Measurements from ENCODE around the gene SYTL3. TPM values are rescaled to one million over a fixed set of nuclear protein-coding genes. Genes with fewer than 3 reads are reported as not detected.

Gene SYTL3
- total RNA-seq, 2 donors from 2014 or later = 0.58 to 0.79 TPM

- Mint-ChIP-seq H3K36me3 (ENCODE audit: low read depth) (no peaks in the 10 kb centered on the region), H3K4me3 (no peak overlapping the region), H3K27ac (peak overlapping the region; percentile 93), H3K9me3 (no peaks in the 10 kb centered on the region), H3K27me3 (ENCODE audit: insufficient read depth) (no peaks in the 10 kb centered on the region), H3K4me1 (peaks cover 34% of the 10 kb centered on the region)
- peak; percentile 69 for DNase-seq
- no peak overlapping the region for H3K4me3 ChIP-seq (ENCODE audit: low read length)
- H3K9ac ChIP-seq (ENCODE audit: extremely low read depth, low read length, poor library complexity, severe bottlenecking) = peak overlapping the region; percentile 26
- H3K36me3 ChIP-seq (ENCODE audit: control insufficient read depth, insufficient read depth, low read length) = no peaks in the 10 kb centered on the region
- 90 to 91% methylated on average over 11 to 13 of the region's 13 CpGs for WGBS, 2 experiments (ENCODE audit: insufficient coverage in 1 of 2, insufficient read length in 1 of 2)
- H3K27me3 ChIP-seq (ENCODE audit: control insufficient read depth, insufficient read depth, low read length, poor library complexity, severe bottlenecking) = no peaks in the 10 kb centered on the region
- H3K9me3 ChIP-seq (ENCODE audit: control insufficient read depth, low read length) = no peaks in the 10 kb centered on the region
- H3K4me1 ChIP-seq (ENCODE audit: control insufficient read depth, insufficient read depth, low read length) = peaks cover 17% of the 10 kb centered on the region
- H3K27ac ChIP-seq (ENCODE audit: low read depth, low read length) = no peak overlapping the region
- TF ChIP-seq, protein P1, sequence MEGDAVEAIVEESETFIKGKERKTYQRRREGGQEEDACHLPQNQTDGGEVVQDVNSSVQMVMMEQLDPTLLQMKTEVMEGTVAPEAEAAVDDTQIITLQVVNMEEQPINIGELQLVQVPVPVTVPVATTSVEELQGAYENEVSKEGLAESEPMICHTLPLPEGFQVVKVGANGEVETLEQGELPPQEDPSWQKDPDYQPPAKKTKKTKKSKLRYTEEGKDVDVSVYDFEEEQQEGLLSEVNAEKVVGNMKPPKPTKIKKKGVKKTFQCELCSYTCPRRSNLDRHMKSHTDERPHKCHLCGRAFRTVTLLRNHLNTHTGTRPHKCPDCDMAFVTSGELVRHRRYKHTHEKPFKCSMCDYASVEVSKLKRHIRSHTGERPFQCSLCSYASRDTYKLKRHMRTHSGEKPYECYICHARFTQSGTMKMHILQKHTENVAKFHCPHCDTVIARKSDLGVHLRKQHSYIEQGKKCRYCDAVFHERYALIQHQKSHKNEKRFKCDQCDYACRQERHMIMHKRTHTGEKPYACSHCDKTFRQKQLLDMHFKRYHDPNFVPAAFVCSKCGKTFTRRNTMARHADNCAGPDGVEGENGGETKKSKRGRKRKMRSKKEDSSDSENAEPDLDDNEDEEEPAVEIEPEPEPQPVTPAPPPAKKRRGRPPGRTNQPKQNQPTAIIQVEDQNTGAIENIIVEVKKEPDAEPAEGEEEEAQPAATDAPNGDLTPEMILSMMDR (conservative IDR thresholded peaks at IDR 0.05) = no peak
Observed at GRCh38 chr6:158705386-158706126, 55.7 kb downstream of the SYTL3 start.

- H3K27ac Mint-ChIP-seq = peak overlapping the region; percentile 93
- Histone ChIP-seq H3K4me3 (ENCODE audit: low read length) (peak overlapping the region; percentile 50), H3K9ac (ENCODE audit: extremely low read depth, low read length, poor library complexity, severe bottlenecking) (peak overlapping the region; percentile 62), H3K4me1 (ENCODE audit: control insufficient read depth, insufficient read depth, low read length) (peaks cover 17% of the 10 kb centered on the region), H3K27me3 (ENCODE audit: control insufficient read depth, insufficient read depth, low read length, poor library complexity, severe bottlenecking) (no peaks in the 10 kb centered on the region), H3K36me3 (ENCODE audit: control insufficient read depth, insufficient read depth, low read length) (no peaks in the 10 kb centered on the region), H3K9me3 (ENCODE audit: control insufficient read depth, low read length) (no peaks in the 10 kb centered on the region), H3K27ac (ENCODE audit: low read depth, low read length) (no peak overlapping the region)
- H3K9me3 Mint-ChIP-seq = no peaks in the 10 kb centered on the region
- H3K27me3 Mint-ChIP-seq (ENCODE audit: insufficient read depth) = no peaks in the 10 kb centered on the region
- H3K4me1 Mint-ChIP-seq = peaks cover 34% of the 10 kb centered on the region
- DNase-seq = peak; percentile 95
- no peak overlapping the region for H3K4me3 Mint-ChIP-seq
- H3K36me3 Mint-ChIP-seq (ENCODE audit: low read depth) = no peaks in the 10 kb centered on the region
- WGBS, 2 experiments (ENCODE audit: insufficient coverage in 1 of 2, insufficient read length in 1 of 2) = 27 to 39% methylated on average over 3 to 5 of the region's 6 CpGs
- TF ChIP-seq, protein P1 (conservative IDR thresholded peaks at IDR 0.05) = peak; percentile 85
Observed at GRCh38 chr6:158706369-158706982, 56.6 kb downstream of the SYTL3 start.

DNA sequence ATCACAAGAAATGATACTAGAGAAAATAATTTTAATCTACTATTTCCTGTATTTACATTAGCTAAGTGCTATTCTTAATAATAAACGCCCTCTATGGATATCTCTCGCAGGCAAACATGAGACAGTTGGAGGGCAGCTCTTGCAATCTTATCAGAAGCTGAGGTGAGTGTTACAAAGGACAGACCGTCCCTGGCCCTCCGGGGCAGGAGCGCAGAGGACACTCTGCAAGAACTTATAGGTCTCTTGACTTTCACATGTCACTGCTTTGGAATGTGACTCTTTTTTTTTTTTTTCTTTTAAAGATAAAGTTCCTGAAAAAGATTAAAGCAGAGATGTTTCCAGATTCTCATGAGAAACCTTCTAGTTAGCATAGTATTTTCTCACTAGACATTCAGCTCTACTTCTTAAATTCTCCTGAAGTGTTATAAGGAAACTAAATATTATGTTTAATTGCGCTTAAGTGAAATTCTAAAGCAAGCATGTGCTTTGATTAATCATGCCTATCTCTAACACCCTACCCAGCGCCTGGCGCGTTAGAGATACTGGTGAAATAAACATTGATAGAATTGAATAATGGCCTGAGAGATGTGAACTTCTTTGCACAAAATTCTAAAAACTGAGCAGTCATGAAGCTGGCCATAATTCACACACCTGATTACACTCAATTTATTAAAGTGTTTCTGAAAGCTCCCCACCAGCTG lies 57.4 kb downstream of the SYTL3 start:
- Histone ChIP-seq H3K9ac (ENCODE audit: extremely low read depth, low read length, poor library complexity, severe bottlenecking) (peak overlapping the region; percentile 62), H3K9me3 (ENCODE audit: control insufficient read depth, low read length) (no peaks in the 10 kb centered on the region), H3K27ac (ENCODE audit: low read depth, low read length) (peak overlapping the region; percentile 73), H3K4me1 (ENCODE audit: control insufficient read depth, insufficient read depth, low read length) (peaks cover 17% of the 10 kb centered on the region), H3K27me3 (ENCODE audit: control insufficient read depth, insufficient read depth, low read length, poor library complexity, severe bottlenecking) (no peaks in the 10 kb centered on the region), H3K36me3 (ENCODE audit: control insufficient read depth, insufficient read depth, low read length) (no peaks in the 10 kb centered on the region), H3K4me3 (ENCODE audit: low read length) (peak overlapping the region; percentile 50)
- Mint-ChIP-seq H3K27ac (peak overlapping the region; percentile 93), H3K4me3 (no peak overlapping the region), H3K9me3 (no peaks in the 10 kb centered on the region), H3K27me3 (ENCODE audit: insufficient read depth) (no peaks in the 10 kb centered on the region), H3K36me3 (ENCODE audit: low read depth) (no peaks in the 10 kb centered on the region), H3K4me1 (peaks cover 34% of the 10 kb centered on the region)
- 29 to 32% methylated on average over 4 to 8 of the region's 9 CpGs for WGBS, 2 experiments (ENCODE audit: insufficient coverage in 1 of 2, insufficient read length in 1 of 2)
- DNase-seq = peak; percentile 89
- TF ChIP-seq, protein P1 (conservative IDR thresholded peaks at IDR 0.05) = no peak

Data from endodermal cell (in vitro differentiated cells).